HEK293 (cell line): Measurements from ENCODE around the gene SF3B5.

ENCODE experiments used
- CTCF ChIA-PET: fragments of 350-600 bp; formaldehyde crosslinking; extraction: SDS; loops from one replicate; lab custom pipeline; 2021; ENCODE audit warnings: antibody characterized with exemption; lab: Yijun Ruan, JAX
- POLR2A ChIA-PET: fragments of 300-600 bp; formaldehyde crosslinking; extraction: SDS; loops from one replicate; lab custom pipeline; 2020; ENCODE audit warnings: antibody characterized with exemption, inconsistent platforms; lab: Yijun Ruan, JAX
- H3K27ac ChIP-seq: fragments of 200-500 bp; sonication (Bioruptor generic); 2 replicates; pipeline ENCODE4 v1.5.1; 2014; ENCODE audit warnings: low read depth, low read length, control low read depth, inconsistent platforms; ENCODE audit errors: extremely low read depth
- H3K36me3 ChIP-seq, 2 experiments: fragments of 200-500 bp in 1 of 2; sonication (Bioruptor generic) in 1 of 2; 1 replicate in 1 of 2; 2 replicates in 1 of 2; pipeline ENCODE4 v1.5.1; 2014 to 2017; ENCODE audit warnings: inconsistent platforms in 2 of 2, low read length in 2 of 2; ENCODE audit not compliant: control insufficient read depth in 2 of 2, insufficient read depth in 1 of 2
- H3K4me1 ChIP-seq: fragments of 200-500 bp; sonication (Bioruptor generic); 2 replicates; pipeline ENCODE4 v1.5.1; 2014; ENCODE audit warnings: mild to moderate bottlenecking, low read length, inconsistent platforms; ENCODE audit not compliant: control insufficient read depth, insufficient read depth
- H3K4me3 ChIP-seq: 2 replicates; pipeline ENCODE4 v1.5.1; 2011; ENCODE audit warnings: low read depth, mild to moderate bottlenecking, control low read depth, low read length, moderate library complexity
- H3K9me3 ChIP-seq: fragments of 200-500 bp; sonication (Bioruptor generic); 2 replicates; pipeline ENCODE4 v1.5.1; 2014; ENCODE audit warnings: low read depth, low read length, inconsistent platforms; ENCODE audit not compliant: control insufficient read depth, insufficient read depth
- BCL11B ChIP-seq: fragments of 450-650 bp; formaldehyde crosslinking; IDR thresholded peaks from 2 replicates; pipeline ENCODE4 v1.5.1; 2016; ENCODE audit warnings: low read depth, missing biosample characterization, missing genetic modification characterization
- PRDM4 ChIP-seq: fragments of 450-650 bp; formaldehyde crosslinking; IDR thresholded peaks from 2 replicates; pipeline ENCODE4 v1.5.1; 2017; ENCODE audit warnings: missing biosample characterization, missing genetic modification characterization
- SETDB1 ChIP-seq: IDR thresholded peaks from one replicate; pipeline ENCODE4 v1.6.1; 2017; ENCODE audit warnings: mild to moderate bottlenecking, low read length, moderate library complexity, mixed read lengths; ENCODE audit not compliant: insufficient read length
- WT1 ChIP-seq: fragments of 450-650 bp; formaldehyde crosslinking; IDR thresholded peaks from 2 replicates; pipeline ENCODE4 v1.5.1; 2016; ENCODE audit warnings: missing biosample characterization, missing genetic modification characterization
- YY1 ChIP-seq: fragments of 450-650 bp; formaldehyde crosslinking; IDR thresholded peaks from 2 replicates; pipeline ENCODE4 v1.5.1; 2018; ENCODE audit warnings: missing biosample characterization, missing genetic modification characterization
- ZBTB17 ChIP-seq: fragments of 450-650 bp; formaldehyde crosslinking; IDR thresholded peaks from 2 replicates; pipeline ENCODE4 v1.5.1; 2016; ENCODE audit warnings: missing biosample characterization, missing genetic modification characterization
- ZBTB8A ChIP-seq: fragments of 450-650 bp; formaldehyde crosslinking; IDR thresholded peaks from 2 replicates; pipeline ENCODE4 v1.5.1; 2016; ENCODE audit warnings: missing biosample characterization, missing genetic modification characterization
- ZFP37 ChIP-seq: fragments of 450-650 bp; formaldehyde crosslinking; IDR thresholded peaks from 2 replicates; pipeline ENCODE4 v1.5.1; 2016; ENCODE audit warnings: missing biosample characterization, missing genetic modification characterization
- ZFP69B ChIP-seq: fragments of 450-650 bp; formaldehyde crosslinking; IDR thresholded peaks from 2 replicates; pipeline ENCODE4 v1.5.1; 2016; ENCODE audit warnings: missing biosample characterization, missing genetic modification characterization
- ZNF121 ChIP-seq: fragments of 450-650 bp; formaldehyde crosslinking; IDR thresholded peaks from 2 replicates; pipeline ENCODE4 v1.5.1; 2016; ENCODE audit warnings: missing biosample characterization, missing genetic modification characterization
- ZNF169 ChIP-seq: fragments of 450-650 bp; formaldehyde crosslinking; IDR thresholded peaks from 2 replicates; pipeline ENCODE4 v1.5.1; 2016; ENCODE audit warnings: missing biosample characterization, missing genetic modification characterization
- ZNF366 ChIP-seq: fragments of 450-650 bp; formaldehyde crosslinking; conservative IDR thresholded peaks from 2 replicates; pipeline ENCODE4 v1.5.1; 2016; ENCODE audit warnings: missing biosample characterization, missing genetic modification characterization
- ZNF394 ChIP-seq: fragments of 450-650 bp; formaldehyde crosslinking; IDR thresholded peaks from 2 replicates; pipeline ENCODE4 v1.5.1; 2016; ENCODE audit warnings: missing biosample characterization, missing genetic modification characterization, mild to moderate bottlenecking, moderate library complexity, borderline replicate concordance
- ZNF423 ChIP-seq: fragments of 450-650 bp; formaldehyde crosslinking; IDR thresholded peaks from 2 replicates; pipeline ENCODE4 v1.5.1; 2016; ENCODE audit warnings: missing biosample characterization, missing genetic modification characterization
- ZNF48 ChIP-seq: fragments of 450-650 bp; formaldehyde crosslinking; IDR thresholded peaks from 2 replicates; pipeline ENCODE4 v1.5.1; 2016; ENCODE audit warnings: missing biosample characterization, missing genetic modification characterization
- ZNF530 ChIP-seq: fragments of 450-650 bp; formaldehyde crosslinking; IDR thresholded peaks from 2 replicates; pipeline ENCODE4 v1.5.1; 2016; ENCODE audit warnings: low read depth, missing biosample characterization, missing genetic modification characterization
- ZNF626 ChIP-seq: fragments of 450-650 bp; sonication (Bioruptor Pico); formaldehyde crosslinking; IDR thresholded peaks from 2 replicates; pipeline ENCODE4 v1.5.1; 2018; ENCODE audit warnings: missing biosample characterization, missing genetic modification characterization, inconsistent platforms
- ZNF830 ChIP-seq: fragments of 450-650 bp; IDR thresholded peaks from 2 replicates; pipeline ENCODE4 v1.5.0; 2018; ENCODE audit warnings: missing biosample characterization, missing genetic modification characterization, low read depth, mild to moderate bottlenecking, moderate library complexity
- ZSCAN4 ChIP-seq: fragments of 450-650 bp; formaldehyde crosslinking; IDR thresholded peaks from 2 replicates; pipeline ENCODE4 v1.5.1; 2017; ENCODE audit warnings: missing biosample characterization, missing genetic modification characterization
- TF ChIP-seq, protein P1 (sequence below): fragments of 450-650 bp; formaldehyde crosslinking; IDR thresholded peaks from 2 replicates; pipeline ENCODE4 v1.5.1; 2016; ENCODE audit warnings: missing biosample characterization, missing genetic modification characterization
- TF ChIP-seq, protein P2 (sequence below): fragments of 450-650 bp; formaldehyde crosslinking; IDR thresholded peaks from 2 replicates; pipeline ENCODE4 v1.5.1; 2016; ENCODE audit warnings: missing biosample characterization, missing genetic modification characterization

SF3B5 gene

GRCh38 chr6:144141470-144141869, 46.1 kb upstream of the SF3B5 start:
- ChIA-PET POLR2A (no interaction called here), CTCF (interaction anchor here (1.0 kb wide), 1 partner anchor 12 kb away, joined by 4 read pairs; no protein-coding TSS in a partner anchor)
- Histone ChIP-seq H3K36me3 (no peaks in the 10 kb centered on the region), H3K4me1 (no peaks in the 10 kb centered on the region), H3K4me3 (no peak overlapping the region), H3K27ac (no peak overlapping the region), H3K9me3 (no peaks in the 10 kb centered on the region)
- TF ChIP-seq ZNF169 (tag by site-specific recombination) (no peak), ZNF626 (tag by site-specific recombination) (no peak), ZBTB8A (no peak), ZSCAN4 (tag by site-specific recombination) (no peak), ZNF366 (tag by site-specific recombination) (no peak), ZFP37 (tag by site-specific recombination) (no peak), ZNF530 (no peak), YY1 (no peak)
- TF ChIP-seq, protein P1, sequence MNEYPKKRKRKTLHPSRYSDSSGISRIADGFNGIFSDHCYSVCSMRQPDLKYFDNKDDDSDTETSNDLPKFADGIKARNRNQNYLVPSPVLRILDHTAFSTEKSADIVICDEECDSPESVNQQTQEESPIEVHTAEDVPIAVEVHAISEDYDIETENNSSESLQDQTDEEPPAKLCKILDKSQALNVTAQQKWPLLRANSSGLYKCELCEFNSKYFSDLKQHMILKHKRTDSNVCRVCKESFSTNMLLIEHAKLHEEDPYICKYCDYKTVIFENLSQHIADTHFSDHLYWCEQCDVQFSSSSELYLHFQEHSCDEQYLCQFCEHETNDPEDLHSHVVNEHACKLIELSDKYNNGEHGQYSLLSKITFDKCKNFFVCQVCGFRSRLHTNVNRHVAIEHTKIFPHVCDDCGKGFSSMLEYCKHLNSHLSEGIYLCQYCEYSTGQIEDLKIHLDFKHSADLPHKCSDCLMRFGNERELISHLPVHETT (tag by site-specific recombination) = no peak
- TF ChIP-seq, protein P2, sequence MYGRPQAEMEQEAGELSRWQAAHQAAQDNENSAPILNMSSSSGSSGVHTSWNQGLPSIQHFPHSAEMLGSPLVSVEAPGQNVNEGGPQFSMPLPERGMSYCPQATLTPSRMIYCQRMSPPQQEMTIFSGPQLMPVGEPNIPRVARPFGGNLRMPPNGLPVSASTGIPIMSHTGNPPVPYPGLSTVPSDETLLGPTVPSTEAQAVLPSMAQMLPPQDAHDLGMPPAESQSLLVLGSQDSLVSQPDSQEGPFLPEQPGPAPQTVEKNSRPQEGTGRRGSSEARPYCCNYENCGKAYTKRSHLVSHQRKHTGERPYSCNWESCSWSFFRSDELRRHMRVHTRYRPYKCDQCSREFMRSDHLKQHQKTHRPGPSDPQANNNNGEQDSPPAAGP (tag by site-specific recombination) = no peak
- TF ChIP-seq, all 188 proteins: peak for 0

- Histone ChIP-seq H3K4me3 (no peak overlapping the region), H3K36me3 (no peaks in the 10 kb centered on the region), H3K27ac (no peak overlapping the region), H3K9me3 (no peaks in the 10 kb centered on the region)
- ChIA-PET CTCF (interaction anchor here (1.0 kb wide), 1 partner anchor 11 kb away, joined by 4 read pairs; no protein-coding TSS in a partner anchor), POLR2A (no interaction called here)
- TF ChIP-seq ZNF121 (tag by site-specific recombination) = no peak
- TF ChIP-seq WT1 (tag by site-specific recombination) = no peak
- no peak for TF ChIP-seq ZNF423 (tag by site-specific recombination)
- TF ChIP-seq SETDB1 = no peak
- no peak for TF ChIP-seq ZNF48 (tag by site-specific recombination)
- no peak for TF ChIP-seq ZBTB17 (tag by site-specific recombination)
- no peak for TF ChIP-seq ZNF830 (tag by site-specific recombination)
- no peak for TF ChIP-seq PRDM4 (tag by site-specific recombination)
- TF ChIP-seq BCL11B (tag by site-specific recombination) = no peak
- no peak for TF ChIP-seq ZFP69B
- no peak for TF ChIP-seq ZNF394
- TF ChIP-seq, all 188 proteins: peak for 0
- H3K4me1 ChIP-seq = no peaks in the 10 kb centered on the region
These were observed 45.5 kb upstream of the SF3B5 start for GRCh38 chr6:144140867-144141266.
